Endodermal cell (in vitro differentiated cells): ENCODE data around the gene ANKRD44. TPM values are rescaled to one million over a fixed set of nuclear protein-coding genes. Genes with fewer than 3 reads are reported as not detected.

Experiments used
- DNase-seq: peaks from one replicate; pipeline ENCODE4 v3.0.0-alpha.2; 2017
- H3K27ac ChIP-seq: 2 replicates; pipeline ENCODE4 v1.5.1; 2013; ENCODE audit warnings: mild to moderate bottlenecking, low read depth, low read length, moderate library complexity
- H3K27me3 ChIP-seq: 2 replicates; pipeline ENCODE4 v1.6.1; 2013; ENCODE audit warnings: mild to moderate bottlenecking, low read length, moderate library complexity; ENCODE audit not compliant: insufficient read depth, control insufficient read depth, poor library complexity, severe bottlenecking
- H3K36me3 ChIP-seq: 2 replicates; pipeline ENCODE4 v1.7.0; 2013; ENCODE audit warnings: mild to moderate bottlenecking, low read length, moderate library complexity; ENCODE audit not compliant: control insufficient read depth, insufficient read depth
- H3K4me1 ChIP-seq: one replicate; pipeline ENCODE4 v1.7.0; 2013; ENCODE audit warnings: low read length; ENCODE audit not compliant: control insufficient read depth, insufficient read depth
- H3K4me3 ChIP-seq: 2 replicates; pipeline ENCODE4 v1.5.1; 2013; ENCODE audit warnings: mild to moderate bottlenecking, low read length, moderate library complexity
- H3K9ac ChIP-seq: 2 replicates; pipeline ENCODE4 v1.6.1; 2013; ENCODE audit warnings: mild to moderate bottlenecking, low read length, moderate library complexity; ENCODE audit not compliant: poor library complexity, severe bottlenecking; ENCODE audit errors: extremely low read depth
- H3K9me3 ChIP-seq: 2 replicates; pipeline ENCODE4 v1.6.1; 2013; ENCODE audit warnings: mild to moderate bottlenecking, low read length, moderate library complexity; ENCODE audit not compliant: control insufficient read depth
- H3K27ac Mint-ChIP-seq: 2 replicates; pipeline ENCODE4 v1.8.0; 2020; ENCODE audit warnings: mixed read lengths
- H3K27me3 Mint-ChIP-seq: 2 replicates; pipeline ENCODE4 v1.8.0; 2021; ENCODE audit warnings: mild to moderate bottlenecking, mixed read lengths; ENCODE audit not compliant: insufficient read depth
- H3K36me3 Mint-ChIP-seq: 2 replicates; pipeline ENCODE4 v1.8.0; 2020; ENCODE audit warnings: low read depth, mixed read lengths
- H3K4me1 Mint-ChIP-seq: 2 replicates; pipeline ENCODE4 v1.8.0; 2020; ENCODE audit warnings: mixed read lengths
- H3K4me3 Mint-ChIP-seq: 2 replicates; pipeline ENCODE4 v1.8.0; 2020; ENCODE audit warnings: mild to moderate bottlenecking, moderate library complexity, mixed read lengths
- H3K9me3 Mint-ChIP-seq: 2 replicates; pipeline ENCODE4 v1.8.0; 2020; ENCODE audit warnings: mild to moderate bottlenecking, mixed read lengths
- WGBS, 2 experiments: methylation state at CpG; one replicate each; pipeline versions ENCODE4 v1.1.5 to v1.1.7; 2013; ENCODE audit warnings: missing lambda C conversion rate in 2 of 2, mixed read lengths in 1 of 2; ENCODE audit not compliant: insufficient coverage in 1 of 2, insufficient read length in 1 of 2; 5-methylcytosine and 5-hydroxymethylcytosine counted together
- total RNA-seq, 2 donors: library from RNA; stranded (reverse); fragmentation: NEBNext Ultra II Directional in 1 of 2; extraction: Animal tissue kit (Norgen Biotek cat#: 25700) in 1 of 2; gene quantifications; 2 replicates in 1 of 2; 3 replicates in 1 of 2; pipeline ENCODE4 v1.2.1, GENCODE V29; 2021
- TF ChIP-seq, protein P1 (sequence below): fragments of 200-600 bp; sonication (generic); conservative IDR thresholded peaks from 2 replicates; pipeline ENCODE4 v1.5.0; 2021; ENCODE audit warnings: antibody characterized with exemption, mild to moderate bottlenecking

Gene ANKRD44
- total RNA-seq, 2 donors from 2014 or later: 6.2 to 10.6 TPM

DNA sequence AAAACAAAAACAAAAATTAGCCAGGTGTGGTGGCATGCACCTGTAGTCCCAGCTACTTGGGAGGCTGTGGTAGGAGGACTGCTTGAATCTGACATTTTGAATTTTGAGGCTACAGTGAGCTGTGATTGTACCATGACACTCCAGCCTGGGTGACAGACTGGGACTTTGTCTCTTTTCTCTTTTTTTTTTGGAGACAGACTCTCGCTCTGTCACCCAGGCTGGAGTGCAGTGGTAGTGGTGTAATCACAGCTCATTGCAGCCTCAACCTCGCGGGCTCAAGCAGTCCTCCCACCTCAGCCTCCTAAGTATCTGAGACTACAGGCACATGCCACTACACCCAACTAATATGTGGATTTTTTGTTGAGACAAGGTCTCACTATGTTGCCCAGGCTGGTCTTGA, 35.6 kb downstream of the ANKRD44 start:
- no peak overlapping the region for H3K27ac Mint-ChIP-seq
- Histone ChIP-seq H3K4me3 (no peak overlapping the region), H3K4me1 (peaks cover 4% of the 10 kb centered on the region), H3K27ac (no peak overlapping the region), H3K36me3 (no peaks in the 10 kb centered on the region), H3K27me3 (no peaks in the 10 kb centered on the region), H3K9me3 (no peaks in the 10 kb centered on the region), H3K9ac (no peak overlapping the region)
- H3K27me3 Mint-ChIP-seq: no peaks in the 10 kb centered on the region
- TF ChIP-seq, protein P1, sequence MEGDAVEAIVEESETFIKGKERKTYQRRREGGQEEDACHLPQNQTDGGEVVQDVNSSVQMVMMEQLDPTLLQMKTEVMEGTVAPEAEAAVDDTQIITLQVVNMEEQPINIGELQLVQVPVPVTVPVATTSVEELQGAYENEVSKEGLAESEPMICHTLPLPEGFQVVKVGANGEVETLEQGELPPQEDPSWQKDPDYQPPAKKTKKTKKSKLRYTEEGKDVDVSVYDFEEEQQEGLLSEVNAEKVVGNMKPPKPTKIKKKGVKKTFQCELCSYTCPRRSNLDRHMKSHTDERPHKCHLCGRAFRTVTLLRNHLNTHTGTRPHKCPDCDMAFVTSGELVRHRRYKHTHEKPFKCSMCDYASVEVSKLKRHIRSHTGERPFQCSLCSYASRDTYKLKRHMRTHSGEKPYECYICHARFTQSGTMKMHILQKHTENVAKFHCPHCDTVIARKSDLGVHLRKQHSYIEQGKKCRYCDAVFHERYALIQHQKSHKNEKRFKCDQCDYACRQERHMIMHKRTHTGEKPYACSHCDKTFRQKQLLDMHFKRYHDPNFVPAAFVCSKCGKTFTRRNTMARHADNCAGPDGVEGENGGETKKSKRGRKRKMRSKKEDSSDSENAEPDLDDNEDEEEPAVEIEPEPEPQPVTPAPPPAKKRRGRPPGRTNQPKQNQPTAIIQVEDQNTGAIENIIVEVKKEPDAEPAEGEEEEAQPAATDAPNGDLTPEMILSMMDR: no peak
- no peak for DNase-seq
- H3K9me3 Mint-ChIP-seq: no peaks in the 10 kb centered on the region
- H3K36me3 Mint-ChIP-seq: no peaks in the 10 kb centered on the region
- peaks cover under 1% of the 10 kb centered on the region for H3K4me1 Mint-ChIP-seq
- WGBS, 2 experiments: 100% methylated on average over 3 of the region's 3 CpGs; no CpG with 5 or more reads in 1 of the 2 experiments
- H3K4me3 Mint-ChIP-seq: no peak overlapping the region

DNA sequence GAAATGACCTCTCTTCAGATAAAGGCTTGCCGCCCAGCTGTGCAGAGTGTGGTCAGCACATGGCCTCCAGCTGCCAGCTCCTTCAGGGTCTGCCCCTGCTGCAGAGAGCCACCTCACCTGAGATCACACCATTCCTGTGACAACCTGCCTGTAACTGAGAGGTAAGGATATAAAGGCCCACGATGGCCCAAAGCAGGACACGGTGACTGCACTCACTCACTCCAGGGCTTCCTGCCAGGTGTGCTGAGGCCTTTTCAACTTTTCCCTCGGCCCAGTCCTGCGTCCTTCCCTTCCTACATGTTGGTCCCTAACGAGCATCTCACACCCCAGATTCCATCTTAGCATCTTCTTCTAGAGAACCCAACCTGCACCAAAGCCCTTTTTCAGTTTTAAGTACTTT, 36.2 kb downstream of the ANKRD44 start:
- no peaks in the 10 kb centered on the region for H3K4me1 Mint-ChIP-seq
- no peaks in the 10 kb centered on the region for H3K9me3 Mint-ChIP-seq
- Histone ChIP-seq H3K36me3 (no peaks in the 10 kb centered on the region), H3K9me3 (no peaks in the 10 kb centered on the region), H3K4me3 (no peak overlapping the region), H3K4me1 (peaks cover 7% of the 10 kb centered on the region), H3K9ac (no peak overlapping the region), H3K27me3 (no peaks in the 10 kb centered on the region), H3K27ac (no peak overlapping the region)
- TF ChIP-seq, protein P1: no peak
- H3K27ac Mint-ChIP-seq: no peak overlapping the region
- H3K27me3 Mint-ChIP-seq: no peaks in the 10 kb centered on the region
- H3K4me3 Mint-ChIP-seq: no peak overlapping the region
- 0 to 77% methylated on average over 1 to 6 of the region's 6 CpGs for WGBS, 2 experiments
- no peak for DNase-seq
- no peaks in the 10 kb centered on the region for H3K36me3 Mint-ChIP-seq

DNA sequence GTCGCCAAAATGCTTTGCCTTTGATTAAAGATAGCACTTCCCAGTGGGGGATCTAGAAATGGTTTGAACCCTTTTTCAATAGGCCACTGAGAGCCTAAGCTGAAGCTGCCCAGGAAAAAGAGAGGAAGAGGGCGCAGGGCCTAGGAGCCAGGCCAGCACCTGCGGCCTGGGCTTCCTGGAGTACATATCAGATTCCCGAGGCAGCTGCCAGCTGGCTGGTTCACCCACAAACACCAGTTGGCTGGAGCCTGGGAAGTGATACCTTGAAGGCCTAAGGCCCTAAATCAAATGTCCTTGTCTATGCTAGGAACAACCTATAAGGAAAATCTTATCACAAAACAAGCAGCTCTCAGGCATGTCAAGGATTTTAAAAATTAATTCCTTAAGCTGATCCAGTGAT, 37.1 kb downstream of the ANKRD44 start:
- H3K36me3 Mint-ChIP-seq: no peaks in the 10 kb centered on the region
- H3K36me3 ChIP-seq: no peaks in the 10 kb centered on the region
- 88% methylated on average over 4 of the region's 4 CpGs for WGBS, 2 experiments
- H3K4me3 ChIP-seq: no peak overlapping the region
- H3K27ac Mint-ChIP-seq: no peak overlapping the region
- no peaks in the 10 kb centered on the region for H3K27me3 ChIP-seq
- no peak overlapping the region for H3K4me3 Mint-ChIP-seq
- TF ChIP-seq, protein P1: no peak
- no peaks in the 10 kb centered on the region for H3K9me3 ChIP-seq
- H3K4me1 ChIP-seq: peaks cover 7% of the 10 kb centered on the region
- no peak for DNase-seq
- peaks cover 3% of the 10 kb centered on the region for H3K4me1 Mint-ChIP-seq
- H3K9me3 Mint-ChIP-seq: no peaks in the 10 kb centered on the region
- H3K9ac ChIP-seq: no peak overlapping the region
- H3K27ac ChIP-seq: no peak overlapping the region
- no peaks in the 10 kb centered on the region for H3K27me3 Mint-ChIP-seq
